Adrenal gland (tissue), 5 donors: Measurements from ENCODE around the gene MORF4L1.

Experiments used
- CTCF ChIP-seq, 6 experiments: fragments of 450-650 bp in 4 of 6; fragments of 200-600 bp in 2 of 6; sonication (generic) in 1 of 6; IDR thresholded peaks; 1 replicate in 5 of 6; 2 replicates in 1 of 6; pipeline versions ENCODE4 v1.5.1 to v1.8.0; 2016 to 2021; ENCODE audit warnings: antibody characterized with exemption in 6 of 6, mild to moderate bottlenecking in 2 of 6, moderate library complexity in 1 of 6
- POLR2A ChIP-seq, 2 donors: fragments of 450-650 bp; IDR thresholded peaks; one replicate each; pipeline ENCODE4 v1.6.1; 2017; ENCODE audit warnings: antibody characterized with exemption in 2 of 2, mild to moderate bottlenecking in 2 of 2, moderate library complexity in 1 of 2
- donor health status: DM: no; HTN: no; CAD: no.

GRCh38 chr15:78947506-78947905 lies 74.8 kb downstream of the MORF4L1 start:
- TF ChIP-seq CTCF (IDR thresholded peaks at IDR 0.05) = no peak
- no peak for TF ChIP-seq POLR2A (IDR thresholded peaks at IDR 0.05)
